Effector CD4-positive, alpha-beta T cell (primary cell): ENCODE results near the gene SPINT4.
A peak's percentile ranks its signal among the peaks of the same experiment; 100 is the strongest.

Source experiments
- DNase-seq: peaks from one replicate; pipeline ENCODE4 v3.0.0-alpha.2; 2020

The SPINT4 gene

DNA sequence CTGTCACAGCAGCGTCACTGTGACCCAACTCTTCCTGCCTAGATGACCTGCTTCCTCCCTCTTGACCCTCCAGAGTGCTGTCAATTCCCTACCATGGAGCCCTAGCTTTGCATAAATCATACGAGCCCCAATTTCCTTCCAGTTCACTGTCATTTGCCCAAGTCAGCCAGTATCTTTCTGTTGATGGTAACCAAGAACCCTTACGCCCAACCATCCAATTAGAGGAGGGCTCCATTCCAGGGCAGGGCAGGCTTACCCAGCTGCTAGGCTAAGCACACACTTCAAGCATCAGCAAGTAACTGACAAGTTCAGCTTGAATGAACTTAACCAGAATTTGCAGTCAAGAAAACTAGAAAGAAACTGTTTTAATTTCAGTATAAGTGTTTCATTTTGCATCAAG lies 43.8 kb downstream of the SPINT4 start:
- no peak for DNase-seq

DNA sequence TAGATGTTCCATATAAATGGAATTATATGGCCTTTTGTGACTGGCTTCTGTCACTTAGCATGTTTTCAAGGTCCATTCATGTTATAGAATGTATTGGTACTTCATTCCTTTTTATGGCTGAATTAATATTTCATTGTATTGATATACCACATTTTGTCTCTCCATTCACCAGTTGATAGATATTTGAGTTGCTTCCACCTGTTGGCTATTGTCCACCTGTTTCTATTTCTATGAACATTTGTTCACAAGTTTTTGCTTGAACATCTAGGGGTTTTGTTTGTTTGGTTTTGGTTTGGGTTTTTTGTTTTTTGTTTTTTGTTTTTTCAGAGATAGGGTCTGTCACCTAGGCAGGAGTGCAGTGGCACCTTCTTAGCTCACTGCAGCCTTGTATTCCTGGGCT lies 46.3 kb downstream of the SPINT4 start:
- DNase-seq, result no peak

DNA sequence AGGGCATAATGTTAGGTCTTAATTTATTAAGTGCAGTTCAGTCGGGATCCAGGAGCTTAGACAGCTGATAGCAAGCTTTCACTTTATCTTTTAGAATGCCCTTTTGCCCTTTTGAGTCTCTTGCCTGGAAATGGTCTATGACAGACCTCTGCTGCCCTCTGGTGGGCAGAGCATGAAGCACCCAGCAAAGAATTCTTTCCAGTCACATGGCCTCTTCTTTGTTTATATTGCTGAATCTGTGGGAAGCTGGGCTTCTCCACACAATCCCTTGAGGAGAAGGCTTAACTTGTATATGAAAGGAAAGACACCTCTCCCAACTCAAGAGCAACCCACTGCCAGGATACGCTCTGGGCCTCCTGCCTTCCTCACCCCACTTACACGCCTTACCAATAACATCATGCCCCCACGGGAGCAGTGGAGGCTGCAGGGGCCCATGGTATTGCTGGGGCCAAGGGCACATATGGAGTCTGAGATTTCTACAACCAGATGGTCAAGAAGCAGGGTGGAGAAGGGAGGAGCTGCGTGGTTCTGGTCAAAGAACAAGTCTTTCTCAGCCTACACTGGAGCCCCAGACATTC lies 49.1 kb downstream of the SPINT4 start:
- peak; percentile 74 for DNase-seq

DNA sequence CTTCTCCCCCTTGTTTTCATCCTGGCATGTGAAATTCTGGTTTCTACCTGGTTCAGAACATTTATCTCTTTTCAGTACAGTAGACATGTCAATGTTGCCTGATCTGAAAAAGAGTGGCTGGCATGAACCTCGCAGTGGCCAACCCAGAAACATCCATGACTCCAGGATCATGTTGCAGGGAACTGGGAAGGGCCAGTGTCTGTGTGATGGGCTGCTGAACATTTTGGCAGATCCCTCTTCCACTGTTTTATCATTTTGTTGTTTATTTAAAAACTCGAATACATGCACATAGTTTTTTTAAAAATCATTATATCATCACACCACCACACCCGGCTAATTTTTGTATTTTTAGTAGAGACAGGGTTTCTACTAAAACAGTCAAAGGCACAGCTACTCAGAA lies 50.5 kb downstream of the SPINT4 start:
- DNase-seq, result no peak

DNA sequence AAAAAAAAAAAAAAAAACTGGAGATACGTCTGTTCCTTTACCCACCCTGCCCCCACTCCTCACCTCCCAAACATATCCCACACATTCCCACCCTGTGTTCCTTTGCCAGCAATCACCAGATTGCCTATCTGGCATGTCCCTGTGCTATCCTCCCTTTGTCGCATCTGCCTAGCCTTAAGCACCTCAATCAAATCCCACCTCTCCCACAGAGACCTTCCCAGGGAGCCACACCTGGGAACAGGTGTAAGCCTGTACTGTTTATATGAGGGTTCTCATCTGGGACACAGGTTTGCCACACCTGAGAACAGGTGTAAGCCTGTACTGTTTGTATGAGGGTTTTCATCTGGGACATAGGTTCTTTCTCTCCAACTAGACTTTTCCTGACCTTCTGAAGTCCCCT lies 52.8 kb downstream of the SPINT4 start:
- no peak for DNase-seq

DNA sequence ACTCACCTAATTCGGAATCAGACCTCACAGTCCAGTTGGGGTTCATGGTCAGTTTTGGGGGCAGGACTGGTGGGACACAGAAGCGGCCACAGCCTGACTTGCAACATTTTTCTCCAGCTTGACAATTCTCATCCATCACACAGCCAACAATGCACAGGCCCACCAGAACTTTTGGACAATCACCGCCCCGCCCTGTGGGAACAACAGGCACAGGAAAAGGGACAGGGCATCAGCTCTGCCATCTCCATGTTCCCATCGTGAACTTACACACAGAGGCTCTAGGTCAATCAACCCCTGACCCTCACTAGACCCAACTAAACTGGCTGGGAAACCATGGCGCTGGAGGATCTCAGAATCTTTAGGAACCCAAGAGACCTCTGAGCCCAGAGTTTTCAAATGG lies 53.3 kb downstream of the SPINT4 start:
- DNase-seq, result no peak
